ENCODE results near the gene CDK14.

Gene CDK14

GRCh38 chr7:90951986-90952954 lies 356.1 kb downstream of the CDK14 start:
- DNase-seq (ENCODE audit: low spot score): no peak

GRCh38 chr7:90955641-90956207 lies 359.6 kb downstream of the CDK14 start:
- no peak for DNase-seq (ENCODE audit: low spot score)

DNA sequence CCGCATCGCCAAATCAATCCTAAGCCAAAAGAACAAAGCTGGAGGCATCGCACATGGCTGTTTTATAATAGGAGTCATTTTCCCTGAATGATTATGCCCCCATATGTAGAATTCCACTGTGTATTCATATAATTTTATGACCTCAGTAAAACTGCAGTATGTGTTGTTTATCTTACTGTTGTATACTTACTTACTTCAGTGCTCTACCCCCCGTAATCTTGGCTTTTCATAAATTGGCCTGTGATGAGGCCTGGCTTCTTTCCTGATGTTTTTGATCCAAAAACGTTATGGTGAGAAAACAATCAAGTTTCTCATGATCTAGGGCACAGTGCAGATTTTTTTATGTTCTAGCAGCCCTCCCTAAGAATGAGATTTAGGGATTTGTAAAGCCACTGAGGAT lies 361.8 kb downstream of the CDK14 start:
- no peak for DNase-seq (ENCODE audit: low spot score)

GRCh38 chr7:90958647-90959046 lies 362.5 kb downstream of the CDK14 start:
- no peak for DNase-seq (ENCODE audit: low spot score)

GRCh38 chr7:90961037-90961725 lies 365.1 kb downstream of the CDK14 start:
- no peak for DNase-seq (ENCODE audit: low spot score)

DNA sequence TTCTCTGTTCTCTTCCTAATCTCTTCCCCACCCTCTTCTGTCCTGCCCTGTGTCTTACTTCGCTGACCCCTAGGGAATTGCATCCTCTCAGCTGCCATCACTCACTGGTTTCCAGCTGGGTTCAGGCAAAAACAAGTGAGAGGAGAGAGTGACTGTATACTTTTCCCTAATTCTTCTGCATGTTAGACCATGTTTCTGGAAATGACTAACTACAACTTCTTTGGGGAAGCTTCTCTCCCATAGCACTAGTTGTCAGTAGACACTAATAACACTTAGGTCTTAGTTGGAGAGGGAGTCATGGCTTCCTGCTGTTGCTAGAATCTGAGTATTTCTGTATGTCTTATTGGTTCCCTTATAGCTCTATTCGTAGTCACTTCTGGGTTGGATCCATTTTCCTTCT lies 369.1 kb downstream of the CDK14 start:
- no peak for DNase-seq (ENCODE audit: low spot score)

DNA sequence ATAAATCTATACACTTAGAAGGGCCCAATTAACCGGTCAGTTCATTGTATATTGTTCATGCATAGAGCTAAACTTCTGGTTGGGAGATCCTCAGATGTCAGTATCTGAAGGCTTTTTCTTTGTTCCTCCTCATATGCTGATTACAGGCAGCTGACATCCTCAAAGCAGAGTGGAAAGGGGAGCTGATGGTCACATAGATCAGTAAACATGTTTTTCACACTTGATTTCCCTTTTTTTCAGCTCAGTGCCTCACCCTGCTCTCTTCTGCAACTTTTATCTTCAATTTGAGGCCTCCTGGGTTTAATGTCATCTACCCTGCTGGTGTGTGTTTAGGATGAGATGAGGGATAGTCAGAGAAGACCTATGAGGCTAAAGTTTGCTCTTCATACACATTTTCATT lies 370.2 kb downstream of the CDK14 start:
- no peak for DNase-seq (ENCODE audit: low spot score)

DNA sequence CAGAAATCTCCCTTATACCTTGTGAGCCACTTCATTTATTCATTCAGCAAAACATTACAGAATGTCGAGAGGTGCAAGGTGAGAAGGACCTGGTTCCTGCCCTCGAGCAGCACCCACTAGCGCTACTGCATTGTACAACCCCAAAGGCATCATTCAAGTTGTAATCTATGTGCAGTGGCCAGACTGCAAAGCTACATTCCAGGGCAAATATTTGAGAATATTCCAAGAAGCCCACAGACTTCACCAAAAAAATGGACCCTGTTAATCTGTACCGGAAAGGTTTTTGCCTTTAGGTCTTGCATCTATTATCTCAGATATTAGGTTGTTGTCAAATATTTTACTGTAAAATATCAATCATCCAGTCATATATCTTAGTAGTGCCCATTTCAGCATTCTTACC lies 372.8 kb downstream of the CDK14 start:
- DNase-seq (ENCODE audit: low spot score): no peak

GRCh38 chr7:90972906-90973550 lies 376.9 kb downstream of the CDK14 start:
- no peak for DNase-seq (ENCODE audit: low spot score)

DNA sequence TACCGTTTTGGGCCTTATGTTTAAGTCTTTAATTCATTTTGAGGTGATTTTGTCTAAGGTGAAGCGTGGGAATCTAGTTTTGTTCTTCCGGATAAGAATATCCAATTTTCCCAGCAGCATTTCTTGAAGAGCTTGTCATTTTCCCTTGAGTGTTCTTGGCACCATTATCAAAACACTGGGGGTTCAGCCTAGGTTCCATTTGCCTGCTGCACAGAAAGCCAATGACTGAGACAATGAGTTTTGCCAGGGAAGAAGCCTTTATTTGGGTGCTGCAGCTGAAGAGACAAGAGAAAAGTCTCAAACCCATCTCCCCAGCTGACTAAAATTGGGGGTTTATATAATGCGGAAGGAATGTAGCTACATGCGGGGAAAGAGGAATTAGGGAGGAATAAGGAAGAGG lies 380.9 kb downstream of the CDK14 start:
- DNase-seq (ENCODE audit: low spot score): no peak

DNA sequence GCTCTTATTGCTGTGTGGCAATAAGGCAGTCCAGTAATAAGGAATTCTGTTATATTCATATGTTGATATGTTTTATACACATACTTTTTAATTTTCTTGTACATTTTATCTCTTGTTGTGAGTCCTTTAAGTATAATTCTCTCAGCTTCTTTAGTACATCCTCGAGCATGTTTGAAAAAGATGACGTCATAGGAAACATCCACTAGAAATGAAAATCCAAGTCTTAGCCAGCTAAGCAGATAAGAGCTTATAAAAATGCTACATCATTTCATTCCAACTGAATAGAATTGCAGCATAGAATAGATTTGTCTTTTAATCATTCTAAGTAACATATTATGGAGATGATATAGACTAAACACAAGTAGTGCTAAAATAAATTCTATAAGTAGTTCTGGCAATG lies 384.4 kb downstream of the CDK14 start:
- DNase-seq (ENCODE audit: low spot score): no peak

DNA sequence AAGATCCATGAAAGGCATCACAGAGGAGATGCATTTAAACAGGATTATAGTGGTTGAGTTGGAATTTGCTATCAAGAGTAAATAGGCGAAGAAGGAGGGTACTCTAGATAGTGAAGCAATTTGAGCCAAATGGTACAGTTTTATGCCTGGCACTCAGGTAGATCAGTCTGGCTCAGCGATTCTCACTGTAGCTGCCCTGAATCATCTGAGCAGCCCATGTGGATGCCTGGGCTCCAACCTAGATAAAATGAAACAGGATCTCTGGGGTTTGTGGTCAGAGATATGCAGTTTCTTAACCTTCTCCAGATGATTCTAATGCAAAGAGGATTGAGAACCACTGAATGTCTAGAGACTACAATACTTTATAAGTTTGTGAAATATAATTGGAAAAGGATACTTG lies 386.1 kb downstream of the CDK14 start:
- no peak for DNase-seq (ENCODE audit: low spot score)

DNA sequence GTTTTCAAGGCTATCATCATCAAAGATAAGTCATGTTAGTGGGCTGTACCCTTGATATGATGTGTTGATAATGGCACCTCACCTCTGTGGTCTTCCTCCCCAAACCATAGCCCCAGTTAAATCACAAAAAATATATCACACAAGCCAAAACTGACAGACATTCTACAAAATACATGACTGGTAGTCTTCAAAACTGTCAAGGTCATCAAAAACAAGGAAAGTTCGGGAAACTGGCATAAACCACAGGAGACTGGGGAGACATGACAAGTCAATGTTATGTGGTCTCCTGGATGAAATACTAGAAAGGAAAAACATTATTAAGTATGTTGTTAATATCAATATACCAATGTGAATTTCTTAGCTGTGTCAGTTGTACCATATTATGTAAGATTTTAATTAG lies 388.6 kb downstream of the CDK14 start:
- DNase-seq (ENCODE audit: low spot score): no peak

DNA sequence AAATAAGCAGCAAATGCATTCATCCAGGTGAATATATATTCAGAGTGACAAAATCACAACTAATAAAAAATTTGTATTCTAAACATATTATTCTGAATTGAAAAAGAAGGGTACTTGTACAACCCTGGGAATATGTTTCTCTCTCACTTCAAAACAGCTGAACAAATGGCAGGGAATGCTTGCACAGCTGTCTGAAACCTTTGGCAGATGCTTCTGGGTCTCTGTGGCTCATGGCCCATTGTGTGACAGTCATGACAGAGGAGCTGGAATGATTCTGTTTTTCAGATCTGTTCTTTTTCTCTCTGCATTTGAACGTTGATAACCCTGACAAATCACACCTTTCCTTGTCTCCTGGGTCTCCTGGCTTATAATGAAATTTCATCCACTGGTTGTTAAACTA lies 392.4 kb downstream of the CDK14 start:
- DNase-seq (ENCODE audit: low spot score): no peak

- no peak for DNase-seq (ENCODE audit: low spot score)
Observed at GRCh38 chr7:90988996-90989765, 393.1 kb downstream of the CDK14 start.

- DNase-seq (ENCODE audit: low spot score): no peak
Observed at GRCh38 chr7:90994121-90994520, 398.0 kb downstream of the CDK14 start.

DNA sequence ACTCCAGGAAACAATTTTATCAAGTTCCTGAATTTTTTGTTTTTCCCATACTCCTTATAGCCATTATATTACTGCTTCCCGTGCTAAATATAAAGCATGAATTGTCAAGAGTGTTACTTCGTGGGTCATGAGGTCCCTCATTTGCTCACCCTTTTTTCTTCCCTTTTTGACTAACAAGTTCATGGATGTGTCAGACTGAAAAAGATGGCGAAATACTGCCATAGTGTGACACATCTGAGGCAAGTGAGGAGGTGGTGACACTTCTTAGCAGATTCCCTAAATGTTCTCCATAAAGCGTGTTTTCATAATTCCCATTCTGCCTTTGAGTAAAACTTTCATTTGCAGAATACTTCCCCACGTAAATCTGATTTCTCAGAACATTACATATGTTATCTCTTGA lies 398.5 kb downstream of the CDK14 start:
- no peak for DNase-seq (ENCODE audit: low spot score)

- no peak for DNase-seq (ENCODE audit: low spot score)
Observed at GRCh38 chr7:90995996-90996395, 399.9 kb downstream of the CDK14 start.

- no peak for DNase-seq (ENCODE audit: low spot score)
Observed at GRCh38 chr7:90999989-91000979, 404.2 kb downstream of the CDK14 start.

DNA sequence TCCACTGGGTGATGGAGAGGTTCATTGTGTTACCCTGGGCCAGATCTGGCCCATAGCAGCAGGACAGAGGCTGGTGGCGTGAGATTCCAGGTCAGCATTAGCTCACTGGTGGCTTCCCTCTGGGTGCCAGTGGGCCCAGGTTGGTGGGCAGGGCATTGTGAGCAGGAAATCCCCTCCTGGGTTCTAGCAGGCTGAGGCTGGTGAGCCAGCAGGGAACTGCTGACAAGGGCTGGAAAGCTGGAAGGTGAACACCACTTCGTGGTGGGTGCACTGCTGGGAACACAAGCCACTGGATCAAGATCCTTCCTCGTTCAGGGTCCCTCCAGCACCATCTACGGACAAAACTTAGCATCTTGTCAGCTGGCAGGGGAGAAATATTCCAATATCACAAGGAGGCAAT lies 408.9 kb downstream of the CDK14 start:
- DNase-seq (ENCODE audit: low spot score): no peak

Data from left forelimb (tissue), 1 donor.